Ishikawa (cell line): ENCODE data around the gene CENPT.

Experiments
- CEBPB ChIP-seq: IDR thresholded peaks from 2 replicates; pipeline ENCODE4 v1.6.1; 2012
- CREB1 ChIP-seq: IDR thresholded peaks from 2 replicates; pipeline ENCODE4 v1.6.1; 2012; ENCODE audit warnings: low read depth
- EGR1 ChIP-seq: IDR thresholded peaks from 2 replicates; pipeline ENCODE4 v1.6.1; 2012
- EP300 ChIP-seq: IDR thresholded peaks from 2 replicates; pipeline ENCODE4 v1.6.1; 2012; ENCODE audit warnings: borderline replicate concordance
- FOXM1 ChIP-seq: IDR thresholded peaks from 2 replicates; pipeline ENCODE4 v1.6.1; 2012; ENCODE audit warnings: low read depth, borderline replicate concordance
- MAX ChIP-seq: IDR thresholded peaks from 2 replicates; pipeline ENCODE4 v1.6.1; 2012
- NFIC ChIP-seq: IDR thresholded peaks from 2 replicates; pipeline ENCODE4 v1.6.1; 2012
- RAD21 ChIP-seq: IDR thresholded peaks from 2 replicates; pipeline ENCODE4 v1.6.1; 2012; ENCODE audit warnings: low read depth
- TAF1 ChIP-seq: IDR thresholded peaks from 2 replicates; pipeline ENCODE4 v1.6.1; 2012; ENCODE audit warnings: low read depth, mild to moderate bottlenecking
- TCF12 ChIP-seq: IDR thresholded peaks from 2 replicates; pipeline ENCODE4 v1.6.1; 2012; ENCODE audit warnings: low read depth
- TEAD4 ChIP-seq: IDR thresholded peaks from 2 replicates; pipeline ENCODE4 v1.6.1; 2012
- YY1 ChIP-seq: IDR thresholded peaks from 2 replicates; pipeline ENCODE4 v1.6.1; 2012; ENCODE audit warnings: low read depth
- ZBTB7A ChIP-seq: IDR thresholded peaks from 2 replicates; pipeline ENCODE4 v1.6.1; 2012; ENCODE audit warnings: low read depth
- TF ChIP-seq, protein P1 (sequence below): IDR thresholded peaks from 2 replicates; pipeline ENCODE4 v1.6.1; 2012; ENCODE audit warnings: low read depth, mild to moderate bottlenecking
- TF ChIP-seq, protein P2 (sequence below): IDR thresholded peaks from 2 replicates; pipeline ENCODE4 v1.6.1; 2012

CENPT gene

DNA sequence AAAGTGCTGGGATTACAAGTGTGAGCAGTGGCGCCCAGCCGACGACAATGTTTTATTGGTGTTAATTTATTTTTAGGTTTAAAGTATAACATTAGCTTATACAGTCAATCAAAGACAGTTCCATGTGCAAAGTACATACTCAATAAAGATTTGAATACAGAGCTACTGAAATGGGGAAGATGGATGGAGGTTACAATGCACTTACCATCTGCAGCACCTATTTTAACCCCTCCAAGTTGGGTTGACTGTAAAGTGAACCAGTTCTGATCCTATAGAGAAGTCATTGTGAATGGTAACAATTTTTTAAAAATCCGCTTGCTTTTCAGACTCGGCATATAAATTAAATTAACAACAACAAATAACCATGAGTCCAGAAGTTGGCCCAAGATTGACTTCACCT, 44.9 kb upstream of the CENPT start:
- no peak for TF ChIP-seq MAX
- TF ChIP-seq, protein P1, sequence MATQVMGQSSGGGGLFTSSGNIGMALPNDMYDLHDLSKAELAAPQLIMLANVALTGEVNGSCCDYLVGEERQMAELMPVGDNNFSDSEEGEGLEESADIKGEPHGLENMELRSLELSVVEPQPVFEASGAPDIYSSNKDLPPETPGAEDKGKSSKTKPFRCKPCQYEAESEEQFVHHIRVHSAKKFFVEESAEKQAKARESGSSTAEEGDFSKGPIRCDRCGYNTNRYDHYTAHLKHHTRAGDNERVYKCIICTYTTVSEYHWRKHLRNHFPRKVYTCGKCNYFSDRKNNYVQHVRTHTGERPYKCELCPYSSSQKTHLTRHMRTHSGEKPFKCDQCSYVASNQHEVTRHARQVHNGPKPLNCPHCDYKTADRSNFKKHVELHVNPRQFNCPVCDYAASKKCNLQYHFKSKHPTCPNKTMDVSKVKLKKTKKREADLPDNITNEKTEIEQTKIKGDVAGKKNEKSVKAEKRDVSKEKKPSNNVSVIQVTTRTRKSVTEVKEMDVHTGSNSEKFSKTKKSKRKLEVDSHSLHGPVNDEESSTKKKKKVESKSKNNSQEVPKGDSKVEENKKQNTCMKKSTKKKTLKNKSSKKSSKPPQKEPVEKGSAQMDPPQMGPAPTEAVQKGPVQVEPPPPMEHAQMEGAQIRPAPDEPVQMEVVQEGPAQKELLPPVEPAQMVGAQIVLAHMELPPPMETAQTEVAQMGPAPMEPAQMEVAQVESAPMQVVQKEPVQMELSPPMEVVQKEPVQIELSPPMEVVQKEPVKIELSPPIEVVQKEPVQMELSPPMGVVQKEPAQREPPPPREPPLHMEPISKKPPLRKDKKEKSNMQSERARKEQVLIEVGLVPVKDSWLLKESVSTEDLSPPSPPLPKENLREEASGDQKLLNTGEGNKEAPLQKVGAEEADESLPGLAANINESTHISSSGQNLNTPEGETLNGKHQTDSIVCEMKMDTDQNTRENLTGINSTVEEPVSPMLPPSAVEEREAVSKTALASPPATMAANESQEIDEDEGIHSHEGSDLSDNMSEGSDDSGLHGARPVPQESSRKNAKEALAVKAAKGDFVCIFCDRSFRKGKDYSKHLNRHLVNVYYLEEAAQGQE: no peak
- no peak for TF ChIP-seq EGR1

- TF ChIP-seq RAD21: no peak
- no peak for TF ChIP-seq ZBTB7A
- TF ChIP-seq TAF1: no peak
- TF ChIP-seq NFIC: no peak
- TF ChIP-seq TEAD4: no peak
- no peak for TF ChIP-seq TCF12
Observed at GRCh38 chr16:67888331-67888730, 40.8 kb upstream of the CENPT start.

DNA sequence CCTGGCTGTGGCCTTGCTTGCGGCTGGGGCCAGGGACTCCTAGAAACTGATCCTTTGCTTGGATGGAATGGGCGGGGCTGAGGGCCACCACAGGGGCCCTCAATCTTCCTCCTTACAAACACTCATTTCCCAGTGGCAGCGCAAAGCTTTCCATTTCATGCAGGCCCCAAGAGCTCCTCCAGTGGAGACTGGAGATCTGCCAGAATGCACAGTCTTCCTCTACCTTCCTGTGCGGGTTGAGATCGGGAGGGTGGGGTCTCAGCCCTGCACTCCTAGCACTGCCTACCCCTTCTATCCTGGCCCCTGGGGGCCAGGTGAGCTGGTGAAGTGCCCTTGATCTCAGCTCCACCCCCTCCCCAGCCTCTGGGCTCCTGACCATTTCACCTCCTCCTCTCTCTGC, 38.9 kb upstream of the CENPT start:
- TF ChIP-seq ZBTB7A (no peak), EP300 (no peak), RAD21 (no peak), CEBPB (no peak), TAF1 (no peak), YY1 (no peak), NFIC (no peak), TEAD4 (no peak), TCF12 (no peak), FOXM1 (no peak), MAX (no peak), EGR1 (no peak)
- TF ChIP-seq, protein P1: no peak

DNA sequence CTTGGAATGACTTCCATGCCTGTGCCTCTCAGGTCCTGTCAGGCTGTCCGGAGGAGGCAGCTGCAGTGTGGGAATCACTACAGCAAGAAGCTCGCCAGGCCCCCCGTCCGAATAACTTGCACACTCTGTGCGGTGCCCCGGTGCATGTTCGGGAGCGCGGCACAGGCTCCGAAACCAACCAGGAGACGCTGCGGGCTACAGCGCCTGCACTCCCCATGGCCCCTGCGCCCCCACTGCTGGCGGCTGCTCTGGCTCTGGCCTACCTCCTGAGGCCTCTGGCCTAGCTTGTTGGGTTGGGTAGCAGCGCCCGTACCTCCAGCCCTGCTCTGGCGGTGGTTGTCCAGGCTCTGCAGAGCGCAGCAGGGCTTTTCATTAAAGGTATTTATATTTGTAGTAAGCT, 38.5 kb upstream of the CENPT start:
- no peak for TF ChIP-seq CREB1
- no peak for TF ChIP-seq RAD21
- TF ChIP-seq, protein P2, sequence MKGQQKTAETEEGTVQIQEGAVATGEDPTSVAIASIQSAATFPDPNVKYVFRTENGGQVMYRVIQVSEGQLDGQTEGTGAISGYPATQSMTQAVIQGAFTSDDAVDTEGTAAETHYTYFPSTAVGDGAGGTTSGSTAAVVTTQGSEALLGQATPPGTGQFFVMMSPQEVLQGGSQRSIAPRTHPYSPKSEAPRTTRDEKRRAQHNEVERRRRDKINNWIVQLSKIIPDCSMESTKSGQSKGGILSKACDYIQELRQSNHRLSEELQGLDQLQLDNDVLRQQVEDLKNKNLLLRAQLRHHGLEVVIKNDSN: no peak
- TF ChIP-seq, protein P1: no peak
- no peak for TF ChIP-seq ZBTB7A
- no peak for TF ChIP-seq CEBPB
- no peak for TF ChIP-seq EGR1
- TF ChIP-seq TEAD4: no peak
- no peak for TF ChIP-seq YY1
- TF ChIP-seq NFIC: no peak
- no peak for TF ChIP-seq TCF12
- TF ChIP-seq TAF1: no peak
- TF ChIP-seq FOXM1: no peak
- TF ChIP-seq MAX: no peak
- TF ChIP-seq EP300: no peak

DNA sequence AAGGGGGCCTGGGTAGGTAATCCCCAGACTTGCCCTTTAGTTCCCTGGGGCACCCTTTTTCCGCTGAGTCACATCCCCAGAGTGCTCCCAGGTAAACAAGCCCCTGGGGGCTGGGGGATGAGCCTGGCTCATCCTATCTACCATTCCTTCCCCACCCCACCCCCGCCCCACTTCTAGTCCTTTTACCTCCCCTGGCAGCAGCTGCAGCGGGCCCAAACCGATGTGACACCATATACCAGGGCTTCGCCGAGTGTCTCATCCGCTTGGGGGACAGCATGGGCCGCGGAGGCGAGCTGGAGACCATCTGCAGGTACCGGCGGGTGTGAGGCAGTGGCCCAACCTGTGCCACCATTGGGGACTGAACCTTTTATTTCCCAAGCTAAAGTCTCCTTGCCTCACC, 38.1 kb upstream of the CENPT start:
- TF ChIP-seq ZBTB7A (no peak), CREB1 (no peak), MAX (no peak)
